Measurements from ENCODE around the gene GALNT9. TPM values are rescaled to one million over a fixed set of nuclear protein-coding genes. Genes with fewer than 3 reads are reported as not detected.

Gene GALNT9
- total RNA-seq, 1 experiment from 2014 or later, result 0.45 TPM

DNA sequence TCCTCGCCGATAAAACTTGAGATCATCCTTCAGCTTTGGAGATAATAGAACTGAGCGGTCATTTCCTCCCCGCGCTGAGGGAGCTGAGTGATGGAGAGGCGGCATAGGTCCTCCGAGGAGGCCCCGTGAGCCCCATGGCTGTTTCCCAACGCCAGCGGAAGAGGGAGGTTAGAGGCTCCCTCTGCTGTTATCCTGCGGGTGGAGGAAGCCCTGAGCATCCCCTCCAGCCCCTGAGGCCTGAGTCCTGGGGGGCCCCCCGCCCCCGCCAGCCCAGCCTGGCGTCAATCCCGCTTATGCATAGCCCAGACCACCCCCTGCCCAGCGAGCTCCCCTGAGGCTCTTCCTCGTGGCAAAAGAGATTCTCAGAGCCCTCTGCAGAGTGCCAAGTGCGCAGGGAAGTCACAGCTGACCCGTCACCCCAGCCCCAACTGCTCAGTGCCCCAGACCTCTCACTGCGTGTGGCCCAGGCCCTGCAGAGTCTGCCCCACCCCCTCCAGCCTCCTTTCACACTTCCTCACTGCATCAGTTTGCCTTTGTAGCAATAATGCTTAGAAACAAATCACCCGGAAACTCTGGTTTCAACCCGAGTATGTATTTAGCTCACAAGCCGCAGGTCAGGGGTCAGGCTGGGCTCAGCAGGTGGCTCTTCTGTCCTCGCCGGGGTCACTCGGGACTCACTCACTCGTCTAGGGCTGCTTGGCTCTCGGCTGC, 44.7 kb upstream of the GALNT9 start:
- Mint-ChIP-seq H3K27ac (ENCODE audit: unreplicated experiment) (no peak overlapping the region), H3K4me1 (ENCODE audit: low read depth, unreplicated experiment) (no peaks in the 10 kb centered on the region), H3K27me3 (ENCODE audit: insufficient read depth, unreplicated experiment) (peaks cover 36% of the 10 kb centered on the region), H3K36me3 (ENCODE audit: insufficient read depth, unreplicated experiment) (no peaks in the 10 kb centered on the region), H3K9me3 (ENCODE audit: unreplicated experiment) (no peaks in the 10 kb centered on the region), H3K4me3 (ENCODE audit: unreplicated experiment) (no peak overlapping the region)
- Histone ChIP-seq H3K4me1 (no peaks in the 10 kb centered on the region), H3K27me3 (replicated peaks; ENCODE audit: control insufficient read depth, insufficient read depth, low read length) (no peaks in the 10 kb centered on the region), H3K9me3 (peaks cover 9% of the 10 kb centered on the region), H3K4me3 (ENCODE audit: low read depth, low read length) (no peak overlapping the region), H3K36me3 (ENCODE audit: control insufficient read depth, insufficient read depth, low read length) (no peaks in the 10 kb centered on the region)
- BruUV-seq (replicated peaks), result no TSS peak
- ChIA-PET CTCF (no interaction called here), POLR2A (no interaction called here)
- TF ChIP-seq, protein P1, sequence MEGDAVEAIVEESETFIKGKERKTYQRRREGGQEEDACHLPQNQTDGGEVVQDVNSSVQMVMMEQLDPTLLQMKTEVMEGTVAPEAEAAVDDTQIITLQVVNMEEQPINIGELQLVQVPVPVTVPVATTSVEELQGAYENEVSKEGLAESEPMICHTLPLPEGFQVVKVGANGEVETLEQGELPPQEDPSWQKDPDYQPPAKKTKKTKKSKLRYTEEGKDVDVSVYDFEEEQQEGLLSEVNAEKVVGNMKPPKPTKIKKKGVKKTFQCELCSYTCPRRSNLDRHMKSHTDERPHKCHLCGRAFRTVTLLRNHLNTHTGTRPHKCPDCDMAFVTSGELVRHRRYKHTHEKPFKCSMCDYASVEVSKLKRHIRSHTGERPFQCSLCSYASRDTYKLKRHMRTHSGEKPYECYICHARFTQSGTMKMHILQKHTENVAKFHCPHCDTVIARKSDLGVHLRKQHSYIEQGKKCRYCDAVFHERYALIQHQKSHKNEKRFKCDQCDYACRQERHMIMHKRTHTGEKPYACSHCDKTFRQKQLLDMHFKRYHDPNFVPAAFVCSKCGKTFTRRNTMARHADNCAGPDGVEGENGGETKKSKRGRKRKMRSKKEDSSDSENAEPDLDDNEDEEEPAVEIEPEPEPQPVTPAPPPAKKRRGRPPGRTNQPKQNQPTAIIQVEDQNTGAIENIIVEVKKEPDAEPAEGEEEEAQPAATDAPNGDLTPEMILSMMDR (IDR thresholded peaks at IDR 0.05; ENCODE audit: insufficient read depth in 1 of 2, low read depth in 1 of 2, low read length in 1 of 2, severe bottlenecking in 1 of 2, unreplicated experiment in 1 of 2), result no peak
- intact Hi-C loops (cut with micrococcal nuclease; ENCODE audit: unreplicated experiment), result no loop called here
- DNase-seq, result no peak

DNA sequence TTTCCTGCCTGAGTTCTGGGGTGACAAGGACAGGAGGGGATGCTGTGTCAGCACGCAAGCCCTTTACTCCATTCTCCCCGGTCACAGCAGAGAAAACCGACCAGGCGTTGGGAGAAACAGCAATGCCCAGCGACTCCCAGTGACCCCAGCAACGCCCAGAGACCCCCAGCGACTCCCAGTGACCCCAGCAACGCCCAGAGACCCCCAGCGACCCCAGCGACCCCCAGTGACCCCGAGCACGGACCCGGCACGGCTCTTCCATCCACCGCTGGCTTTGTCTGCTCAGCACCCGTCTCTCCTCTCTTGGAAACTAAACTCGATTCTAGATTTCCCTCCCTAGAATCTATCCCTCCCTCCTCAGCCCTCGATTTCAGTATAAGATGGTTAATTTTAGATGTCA, 38.5 kb upstream of the GALNT9 start:
- POLR2A ChIA-PET, result no interaction called here
- Mint-ChIP-seq H3K9me3 (ENCODE audit: unreplicated experiment) (no peaks in the 10 kb centered on the region), H3K4me3 (ENCODE audit: unreplicated experiment) (no peak overlapping the region), H3K27me3 (ENCODE audit: insufficient read depth, unreplicated experiment) (peaks cover 29% of the 10 kb centered on the region), H3K27ac (ENCODE audit: unreplicated experiment) (no peak overlapping the region), H3K4me1 (ENCODE audit: low read depth, unreplicated experiment) (no peaks in the 10 kb centered on the region), H3K36me3 (ENCODE audit: insufficient read depth, unreplicated experiment) (no peaks in the 10 kb centered on the region)
- H3K27me3 ChIP-seq (replicated peaks; ENCODE audit: control insufficient read depth, insufficient read depth, low read length), result no peaks in the 10 kb centered on the region
- CTCF ChIA-PET, result no interaction called here
- TF ChIP-seq, protein P1 (IDR thresholded peaks at IDR 0.05; ENCODE audit: insufficient read depth in 1 of 2, low read depth in 1 of 2, low read length in 1 of 2, severe bottlenecking in 1 of 2, unreplicated experiment in 1 of 2), result no peak
- H3K9me3 ChIP-seq, result no peaks in the 10 kb centered on the region
- BruUV-seq (replicated peaks), result no TSS peak
- no peaks in the 10 kb centered on the region for H3K4me1 ChIP-seq
- intact Hi-C loops (cut with micrococcal nuclease; ENCODE audit: unreplicated experiment), result no loop called here
- H3K4me3 ChIP-seq (ENCODE audit: low read depth, low read length), result no peak overlapping the region
- no peak for DNase-seq
- no peaks in the 10 kb centered on the region for H3K36me3 ChIP-seq (ENCODE audit: control insufficient read depth, insufficient read depth, low read length)

DNA sequence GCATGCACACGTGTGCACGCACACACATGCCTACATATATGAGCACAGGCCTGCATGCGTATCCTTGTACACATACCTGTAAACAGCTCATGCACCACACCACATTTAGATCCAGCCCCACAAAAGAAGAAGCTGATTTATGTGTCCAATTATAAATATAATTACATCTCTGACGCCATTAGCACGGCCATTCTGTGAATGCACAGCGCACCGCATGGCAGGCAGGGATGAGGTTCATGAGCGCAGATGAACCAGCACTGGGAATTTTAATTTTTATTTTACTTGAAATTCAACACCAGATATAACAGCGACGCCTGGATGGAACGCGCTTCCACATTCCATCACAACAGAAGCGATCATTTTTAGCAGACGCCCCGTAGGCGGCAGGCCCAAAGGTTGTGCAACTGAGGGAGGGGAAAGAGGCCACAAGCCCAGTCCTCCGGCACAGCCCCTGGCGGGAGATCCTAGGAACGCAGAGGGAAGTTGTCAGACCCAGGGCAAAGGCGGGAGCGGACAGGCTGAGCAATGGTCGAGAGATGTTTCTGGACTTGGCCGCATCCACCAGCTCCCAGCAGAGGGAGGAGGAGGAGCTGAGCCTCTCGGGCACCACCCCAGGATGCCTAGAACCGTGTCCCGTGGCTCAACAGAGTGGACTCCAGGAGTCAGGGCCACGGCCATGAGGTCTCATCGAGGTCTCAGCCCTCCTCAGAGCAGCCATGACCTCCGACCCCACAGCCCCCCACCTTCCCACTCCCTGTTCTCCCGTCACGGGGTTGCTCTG, 37.9 kb upstream of the GALNT9 start:
- no peak for DNase-seq
- peaks cover 26% of the 10 kb centered on the region for H3K27me3 Mint-ChIP-seq (ENCODE audit: insufficient read depth, unreplicated experiment)
- TF ChIP-seq, protein P1 (IDR thresholded peaks at IDR 0.05; ENCODE audit: insufficient read depth in 1 of 2, low read depth in 1 of 2, low read length in 1 of 2, severe bottlenecking in 1 of 2, unreplicated experiment in 1 of 2), result no peak
- H3K4me3 ChIP-seq (ENCODE audit: low read depth, low read length), result no peak overlapping the region
- no peaks in the 10 kb centered on the region for H3K4me1 Mint-ChIP-seq (ENCODE audit: low read depth, unreplicated experiment)
- no peak overlapping the region for H3K4me3 Mint-ChIP-seq (ENCODE audit: unreplicated experiment)
- H3K9me3 ChIP-seq, result no peaks in the 10 kb centered on the region
- no TSS peak for BruUV-seq (replicated peaks)
- POLR2A ChIA-PET, result no interaction called here
- no peaks in the 10 kb centered on the region for H3K4me1 ChIP-seq
- no peaks in the 10 kb centered on the region for H3K9me3 Mint-ChIP-seq (ENCODE audit: unreplicated experiment)
- intact Hi-C loops (cut with micrococcal nuclease; ENCODE audit: unreplicated experiment), result no loop called here
- CTCF ChIA-PET, result no interaction called here
- H3K27ac Mint-ChIP-seq (ENCODE audit: unreplicated experiment), result no peak overlapping the region
- no peaks in the 10 kb centered on the region for H3K36me3 ChIP-seq (ENCODE audit: control insufficient read depth, insufficient read depth, low read length)
- H3K27me3 ChIP-seq (replicated peaks; ENCODE audit: control insufficient read depth, insufficient read depth, low read length), result no peaks in the 10 kb centered on the region
- H3K36me3 Mint-ChIP-seq (ENCODE audit: insufficient read depth, unreplicated experiment), result no peaks in the 10 kb centered on the region
